Testis (tissue), 3 donors: Measurements from ENCODE around the gene HSD17B12. TPM values are rescaled to one million over a fixed set of nuclear protein-coding genes. Genes with fewer than 3 reads are reported as not detected.

Source experiments
- DNase-seq: peaks from one replicate; pipeline ENCODE4 v3.0.0-alpha.2; 2019
- H3K27ac ChIP-seq, 2 donors: fragments of 200-600 bp; sonication (generic); one replicate each; pipeline ENCODE4 v1.5.1; 2019
- H3K27me3 ChIP-seq: fragments of 200-600 bp; sonication (generic); one replicate; pipeline ENCODE4 v1.5.1; 2019
- H3K36me3 ChIP-seq: fragments of 200-600 bp; sonication (generic); one replicate; pipeline ENCODE4 v1.5.1; 2017; ENCODE audit warnings: low read depth; ENCODE audit errors: missing control alignments
- H3K4me1 ChIP-seq: fragments of 200-600 bp; sonication (generic); one replicate; pipeline ENCODE4 v1.5.1; 2019
- H3K4me3 ChIP-seq, 2 donors: fragments of 200-600 bp; sonication (generic); one replicate each; pipeline ENCODE4 v1.5.1; 2017 to 2019
- H3K9me3 ChIP-seq: fragments of 200-600 bp; sonication (generic); one replicate; pipeline ENCODE4 v1.5.1; 2017
- POLR2A ChIP-seq: fragments of 450-650 bp; IDR thresholded peaks from one replicate; pipeline ENCODE4 v1.6.1; 2017; ENCODE audit warnings: antibody characterized with exemption, mild to moderate bottlenecking, moderate library complexity
- WGBS, 2 donors: methylation state at CpG; one replicate each; pipeline ENCODE4 v1.1.5; 2018; 5-methylcytosine and 5-hydroxymethylcytosine counted together
- intact Hi-C: fragments of 100-400 bp; cut with DNase I; formaldehyde crosslinking; loops from one replicate; pipeline ENCODE4 v1.15.1; 2023; ENCODE audit warnings: low total_unique reads
- polyA plus RNA-seq: library from polyadenylated mRNA; stranded (reverse); fragments of 350-450 nt; fragmentation: Illumina TruSeq; extraction: RNeasy Lipid Tissue Mini Kit (QIAGEN cat#74804); gene quantifications from one replicate; pipeline ENCODE4 v1.2.3, GENCODE V29; 2014; ENCODE audit warnings: low read depth, low replicate concordance; ENCODE audit not compliant: insufficient read depth
- total RNA-seq, 2 donors: library from RNA; depleted of rRNA; stranded (reverse); fragments of >200 nt; gene quantifications; one replicate each; pipeline ENCODE4 v1.2.3, GENCODE V29; 2016
- TF ChIP-seq, protein P1 (sequence below), 3 experiments: fragments of 450-650 bp in 2 of 3; fragments of 200-600 bp in 1 of 3; sonication (generic) in 1 of 3; IDR thresholded peaks; one replicate each; pipeline ENCODE4 v1.5.1; 2016 to 2019; ENCODE audit warnings: antibody characterized with exemption in 3 of 3, mild to moderate bottlenecking in 2 of 3, moderate library complexity in 1 of 3

The HSD17B12 gene
- total and polyA plus RNA-seq, 3 donors from 2014 or later, result 59.6 to 113 (median 93.5) TPM

DNA sequence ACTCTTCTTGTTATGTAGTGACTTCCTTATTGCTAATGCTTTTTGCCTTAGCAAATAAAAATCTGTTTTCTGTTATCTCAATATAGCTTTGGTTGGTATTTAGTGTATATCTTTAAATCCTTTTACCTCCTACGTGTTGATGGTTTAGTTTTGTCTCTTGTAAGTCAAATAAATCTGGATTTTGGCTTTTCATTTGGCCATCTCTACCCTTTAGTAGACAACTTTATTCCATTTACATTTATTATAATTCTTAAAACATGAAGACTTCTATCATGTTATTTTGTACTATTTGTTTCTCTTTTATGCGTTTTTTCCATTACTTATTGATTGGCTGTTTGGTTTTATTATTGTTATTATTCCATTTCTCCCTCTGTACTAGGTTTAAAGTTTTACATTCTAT lies 180.6 kb downstream of the HSD17B12 start:
- H3K27me3 ChIP-seq, result no peaks in the 10 kb centered on the region
- DNase-seq, result no peak
- H3K4me1 ChIP-seq, result no peaks in the 10 kb centered on the region
- intact Hi-C loops, result no loop called here
- H3K9me3 ChIP-seq, result no peaks in the 10 kb centered on the region
- WGBS, 2 donors, result 83 to 87% methylated on average over 2 of the region's 2 CpGs
- no peaks in the 10 kb centered on the region for H3K36me3 ChIP-seq
- H3K27ac ChIP-seq, result no peak overlapping the region
- no peak for TF ChIP-seq POLR2A
- TF ChIP-seq, protein P1, sequence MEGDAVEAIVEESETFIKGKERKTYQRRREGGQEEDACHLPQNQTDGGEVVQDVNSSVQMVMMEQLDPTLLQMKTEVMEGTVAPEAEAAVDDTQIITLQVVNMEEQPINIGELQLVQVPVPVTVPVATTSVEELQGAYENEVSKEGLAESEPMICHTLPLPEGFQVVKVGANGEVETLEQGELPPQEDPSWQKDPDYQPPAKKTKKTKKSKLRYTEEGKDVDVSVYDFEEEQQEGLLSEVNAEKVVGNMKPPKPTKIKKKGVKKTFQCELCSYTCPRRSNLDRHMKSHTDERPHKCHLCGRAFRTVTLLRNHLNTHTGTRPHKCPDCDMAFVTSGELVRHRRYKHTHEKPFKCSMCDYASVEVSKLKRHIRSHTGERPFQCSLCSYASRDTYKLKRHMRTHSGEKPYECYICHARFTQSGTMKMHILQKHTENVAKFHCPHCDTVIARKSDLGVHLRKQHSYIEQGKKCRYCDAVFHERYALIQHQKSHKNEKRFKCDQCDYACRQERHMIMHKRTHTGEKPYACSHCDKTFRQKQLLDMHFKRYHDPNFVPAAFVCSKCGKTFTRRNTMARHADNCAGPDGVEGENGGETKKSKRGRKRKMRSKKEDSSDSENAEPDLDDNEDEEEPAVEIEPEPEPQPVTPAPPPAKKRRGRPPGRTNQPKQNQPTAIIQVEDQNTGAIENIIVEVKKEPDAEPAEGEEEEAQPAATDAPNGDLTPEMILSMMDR (IDR thresholded peaks at IDR 0.05), result no peak
- H3K4me3 ChIP-seq, result no peak overlapping the region

- 90 to 92% methylated on average over 2 of the region's 2 CpGs for WGBS, 2 donors
These were observed 186.0 kb downstream of the HSD17B12 start for GRCh38 chr11:43866520-43866919.

GRCh38 chr11:43866969-43867368 lies 186.4 kb downstream of the HSD17B12 start:
- TF ChIP-seq POLR2A, result no peak
- TF ChIP-seq, protein P1 (IDR thresholded peaks at IDR 0.05), result no peak
- no peak for DNase-seq
- H3K36me3 ChIP-seq, result no peaks in the 10 kb centered on the region
- H3K27me3 ChIP-seq, result no peaks in the 10 kb centered on the region
- H3K4me1 ChIP-seq, result no peaks in the 10 kb centered on the region
- H3K27ac ChIP-seq, result no peak overlapping the region
- intact Hi-C loops, result no loop called here
- no peaks in the 10 kb centered on the region for H3K9me3 ChIP-seq
- no peak overlapping the region for H3K4me3 ChIP-seq

More at GRCh38 chr11:43866520-43866919, 186.0 kb downstream of the HSD17B12 start:
- no peaks in the 10 kb centered on the region for H3K36me3 ChIP-seq
- no peak for TF ChIP-seq POLR2A
- TF ChIP-seq, protein P1 (IDR thresholded peaks at IDR 0.05), result no peak
- H3K27me3 ChIP-seq, result no peaks in the 10 kb centered on the region
- intact Hi-C loops, result no loop called here
- no peak overlapping the region for H3K4me3 ChIP-seq
- H3K27ac ChIP-seq, result no peak overlapping the region
- no peaks in the 10 kb centered on the region for H3K4me1 ChIP-seq
- no peaks in the 10 kb centered on the region for H3K9me3 ChIP-seq
- DNase-seq, result no peak

GRCh38 chr11:43868852-43869567 lies 188.5 kb downstream of the HSD17B12 start:
- TF ChIP-seq, protein P1 (IDR thresholded peaks at IDR 0.05), result no peak
- no peak for TF ChIP-seq POLR2A
- Histone ChIP-seq H3K4me1 (no peaks in the 10 kb centered on the region), H3K36me3 (no peaks in the 10 kb centered on the region), H3K4me3 (no peak overlapping the region), H3K27ac (no peak overlapping the region), H3K9me3 (no peaks in the 10 kb centered on the region), H3K27me3 (no peaks in the 10 kb centered on the region)
- 41 to 62% methylated on average over 5 of the region's 5 CpGs for WGBS, 2 donors
- no peak for DNase-seq
- intact Hi-C loops, result no loop called here

GRCh38 chr11:43871051-43871450 lies 190.5 kb downstream of the HSD17B12 start:
- Histone ChIP-seq H3K27ac (no peak overlapping the region), H3K4me1 (no peaks in the 10 kb centered on the region), H3K27me3 (no peaks in the 10 kb centered on the region), H3K4me3 (no peak overlapping the region), H3K9me3 (no peaks in the 10 kb centered on the region), H3K36me3 (no peaks in the 10 kb centered on the region)
- intact Hi-C loops, result no loop called here
- WGBS, 2 donors, result 77 to 84% methylated on average over 2 of the region's 2 CpGs
- TF ChIP-seq POLR2A, result no peak
- TF ChIP-seq, protein P1 (IDR thresholded peaks at IDR 0.05), result no peak
- no peak for DNase-seq
